Hepatocyte (in vitro differentiated cells): Measurements from ENCODE around the gene IMMP2L.

Experiments
- CTCF ChIP-seq: fragments of 200-600 bp; sonication (generic); IDR thresholded peaks from 2 replicates; pipeline ENCODE4 v1.5.1; 2016; ENCODE audit warnings: antibody characterized with exemption, mild to moderate bottlenecking; ENCODE audit not compliant: poor library complexity
- EZH2phosphoT487 ChIP-seq: fragments of 200-600 bp; sonication (generic); IDR thresholded peaks from one replicate; pipeline ENCODE4 v1.6.1; 2018; ENCODE audit warnings: antibody characterized with exemption, mild to moderate bottlenecking, low read depth, moderate library complexity; ENCODE audit not compliant: unreplicated experiment, severe bottlenecking

DNA sequence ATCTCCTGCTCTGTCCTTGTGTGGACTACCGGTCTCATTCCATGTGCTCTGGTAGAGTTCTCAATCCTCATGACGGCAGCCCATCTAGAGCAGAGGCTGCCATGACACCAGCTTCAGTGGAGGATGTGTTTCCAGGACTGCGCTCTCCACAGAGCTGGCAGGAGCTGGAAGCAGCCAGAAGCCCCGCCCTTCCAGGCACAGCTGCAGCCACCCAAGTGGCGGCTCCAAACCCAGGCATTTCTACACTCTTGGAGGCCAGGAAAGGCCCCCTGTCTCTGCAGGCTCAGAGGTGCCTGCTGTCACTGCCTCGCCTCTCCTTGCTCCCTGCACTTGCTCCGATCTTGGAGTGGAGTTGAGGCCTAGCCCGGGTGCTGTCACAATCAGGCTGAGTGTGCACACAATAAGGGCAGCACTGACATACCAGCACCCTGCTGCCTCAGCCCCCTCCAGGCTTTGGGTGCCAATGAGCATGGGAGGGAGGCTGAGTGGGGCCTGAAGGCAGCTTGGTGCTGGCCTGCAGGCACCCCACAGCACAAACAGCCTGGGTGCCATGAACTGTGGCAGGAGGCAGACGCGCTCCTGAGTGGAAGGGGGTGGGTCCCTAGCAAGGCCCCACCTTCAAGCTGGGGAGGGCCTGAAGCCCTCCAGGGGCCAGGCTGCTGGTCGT is 349.3 kb downstream of the IMMP2L start:
- no peak for TF ChIP-seq CTCF
- no peak for TF ChIP-seq EZH2phosphoT487
